Hepatic stellate cell (primary cell): ENCODE measurements around the gene SLC25A51.

Experiments used
- DNase-seq: peaks from one replicate; pipeline ENCODE4 v3.0.0; 2011; ENCODE audit warnings: low spot score

The SLC25A51 gene

GRCh38 chr9:37839496-37840461, 64.1 kb downstream of the SLC25A51 start:
- DNase-seq = no peak
